Dedifferentiated amniotic fluid mesenchymal stem cell (primary cell): ENCODE measurements around the gene ARL14.
A peak's percentile ranks its signal among the peaks of the same experiment; 100 is the strongest.
"Not testable (repeated sequence)": the region's sequence is repeated elsewhere in the genome, so short reads cannot be mapped to it uniquely, and the experiment has no call there.

Source experiments
- DNase-seq: peaks from one replicate; pipeline ENCODE4 v3.0.0-alpha.2; 2016; ENCODE audit errors: extremely low spot score

ARL14 gene

GRCh38 chr3:160677459-160677881 lies 510 bp downstream of the ARL14 start:
- no peak for DNase-seq

GRCh38 chr3:160678292-160678842 lies 1.4 kb downstream of the ARL14 start:
- no peak for DNase-seq

GRCh38 chr3:160684368-160684740 lies 7.4 kb downstream of the ARL14 start:
- DNase-seq = no peak

- DNase-seq = no peak
Measured at GRCh38 chr3:160685144-160685766, 8.3 kb downstream of the ARL14 start.

- DNase-seq = no peak
Measured at GRCh38 chr3:160686955-160687535, 10.1 kb downstream of the ARL14 start.

- DNase-seq = no peak
Measured at GRCh38 chr3:160691151-160691550, 14.2 kb downstream of the ARL14 start.

GRCh38 chr3:160691962-160692361 lies 15.0 kb downstream of the ARL14 start:
- no peak for DNase-seq

GRCh38 chr3:160693191-160693590 lies 16.2 kb downstream of the ARL14 start:
- DNase-seq = no peak

- no peak for DNase-seq
Measured at GRCh38 chr3:160694345-160694744, 17.4 kb downstream of the ARL14 start.

- no peak for DNase-seq
Measured at GRCh38 chr3:160695003-160695402, 18.0 kb downstream of the ARL14 start.

GRCh38 chr3:160695915-160696327 lies 19.0 kb downstream of the ARL14 start:
- no peak for DNase-seq

- DNase-seq = no peak
Measured at GRCh38 chr3:160697637-160698380, 20.8 kb downstream of the ARL14 start.

- no peak for DNase-seq
Measured at GRCh38 chr3:160698599-160699195, 21.7 kb downstream of the ARL14 start.

GRCh38 chr3:160701490-160701889 lies 24.5 kb downstream of the ARL14 start:
- no peak for DNase-seq

GRCh38 chr3:160702290-160702689 lies 25.3 kb downstream of the ARL14 start:
- DNase-seq = no peak

- no peak for DNase-seq
Measured at GRCh38 chr3:160703974-160704373, 27.0 kb downstream of the ARL14 start.

GRCh38 chr3:160707187-160707794 lies 30.3 kb downstream of the ARL14 start:
- peak; percentile 54 for DNase-seq

- DNase-seq = no peak
Measured at GRCh38 chr3:160709477-160710182, 32.7 kb downstream of the ARL14 start.

GRCh38 chr3:160713144-160713543 lies 36.2 kb downstream of the ARL14 start:
- DNase-seq = not testable (repeated sequence)

GRCh38 chr3:160719710-160720109 lies 42.8 kb downstream of the ARL14 start:
- no peak for DNase-seq

- no peak for DNase-seq
Measured at GRCh38 chr3:160720123-160720746, 43.3 kb downstream of the ARL14 start.
